ENCODE results near the gene TSPYL4.

Gene TSPYL4

DNA sequence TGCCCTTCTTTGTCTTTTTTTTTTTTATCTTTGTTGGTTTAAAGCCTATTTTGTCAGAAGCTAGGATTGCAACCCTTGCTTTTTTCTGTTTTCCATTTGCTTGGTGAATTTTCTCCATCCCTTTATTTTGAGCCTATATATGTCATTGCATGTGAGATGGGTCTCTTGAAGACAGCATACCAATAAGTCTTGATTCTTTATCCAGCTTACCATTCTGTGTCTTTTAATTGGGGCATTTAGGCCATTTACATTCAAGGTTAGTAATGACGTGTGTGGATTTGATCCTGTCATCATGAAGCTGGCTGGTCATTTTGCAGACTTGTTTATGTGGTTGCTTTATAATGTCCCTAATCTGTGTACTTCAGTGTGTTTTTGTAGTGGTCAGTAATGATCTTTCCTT, 9.5 kb upstream of the TSPYL4 start:
- in situ Hi-C loops (cut with MboI; ENCODE audit: low sequenced_read_pairs, unreplicated experiment), result loop anchor here (10.0 kb wide), 1 partner anchor 281 kb away; the partner anchor contains the start of gene TRAPPC3L
- TF ChIP-seq, protein P1, sequence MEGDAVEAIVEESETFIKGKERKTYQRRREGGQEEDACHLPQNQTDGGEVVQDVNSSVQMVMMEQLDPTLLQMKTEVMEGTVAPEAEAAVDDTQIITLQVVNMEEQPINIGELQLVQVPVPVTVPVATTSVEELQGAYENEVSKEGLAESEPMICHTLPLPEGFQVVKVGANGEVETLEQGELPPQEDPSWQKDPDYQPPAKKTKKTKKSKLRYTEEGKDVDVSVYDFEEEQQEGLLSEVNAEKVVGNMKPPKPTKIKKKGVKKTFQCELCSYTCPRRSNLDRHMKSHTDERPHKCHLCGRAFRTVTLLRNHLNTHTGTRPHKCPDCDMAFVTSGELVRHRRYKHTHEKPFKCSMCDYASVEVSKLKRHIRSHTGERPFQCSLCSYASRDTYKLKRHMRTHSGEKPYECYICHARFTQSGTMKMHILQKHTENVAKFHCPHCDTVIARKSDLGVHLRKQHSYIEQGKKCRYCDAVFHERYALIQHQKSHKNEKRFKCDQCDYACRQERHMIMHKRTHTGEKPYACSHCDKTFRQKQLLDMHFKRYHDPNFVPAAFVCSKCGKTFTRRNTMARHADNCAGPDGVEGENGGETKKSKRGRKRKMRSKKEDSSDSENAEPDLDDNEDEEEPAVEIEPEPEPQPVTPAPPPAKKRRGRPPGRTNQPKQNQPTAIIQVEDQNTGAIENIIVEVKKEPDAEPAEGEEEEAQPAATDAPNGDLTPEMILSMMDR (IDR thresholded peaks at IDR 0.05; ENCODE audit: borderline replicate concordance, control extremely low read depth, extremely low read depth, insufficient read depth, missing control alignments), result no peak
- no peak for DNase-seq (ENCODE audit: low spot score)

GRCh38 chr6:116258520-116258919, 4.6 kb upstream of the TSPYL4 start:
- no peak for DNase-seq (ENCODE audit: low spot score)
- in situ Hi-C loops (cut with MboI; ENCODE audit: low sequenced_read_pairs, unreplicated experiment), result no loop called here
- TF ChIP-seq, protein P1 (IDR thresholded peaks at IDR 0.05; ENCODE audit: borderline replicate concordance, control extremely low read depth, extremely low read depth, insufficient read depth, missing control alignments), result no peak

DNA sequence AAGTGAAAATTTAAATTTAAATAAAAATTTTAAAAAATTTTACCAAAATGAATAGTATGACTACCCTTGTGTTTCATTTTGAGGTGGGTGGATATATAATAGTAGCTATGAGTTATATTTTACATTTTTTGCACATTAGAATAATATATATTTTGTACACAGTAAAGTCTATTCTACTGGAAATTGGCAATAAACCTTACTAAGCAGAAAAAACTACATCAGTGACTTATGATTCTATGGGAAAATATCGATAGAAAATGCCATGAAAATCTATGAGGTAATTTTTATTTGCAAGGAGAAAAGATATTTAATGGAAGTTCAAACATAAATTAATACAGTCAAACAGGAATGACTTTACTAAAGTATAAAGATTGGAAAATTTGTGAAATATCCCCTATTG, 2.8 kb upstream of the TSPYL4 start:
- in situ Hi-C loops (cut with MboI; ENCODE audit: low sequenced_read_pairs, unreplicated experiment), result no loop called here
- TF ChIP-seq, protein P1 (IDR thresholded peaks at IDR 0.05; ENCODE audit: borderline replicate concordance, control extremely low read depth, extremely low read depth, insufficient read depth, missing control alignments), result no peak
- no peak for DNase-seq (ENCODE audit: low spot score)

- DNase-seq (ENCODE audit: low spot score), result no peak
- in situ Hi-C loops (cut with MboI; ENCODE audit: low sequenced_read_pairs, unreplicated experiment), result no loop called here
- TF ChIP-seq, protein P1 (IDR thresholded peaks at IDR 0.05; ENCODE audit: borderline replicate concordance, control extremely low read depth, extremely low read depth, insufficient read depth, missing control alignments), result no peak
Observed at GRCh38 chr6:116255246-116255800, 1.4 kb upstream of the TSPYL4 start.

- TF ChIP-seq, protein P1 (IDR thresholded peaks at IDR 0.05; ENCODE audit: borderline replicate concordance, control extremely low read depth, extremely low read depth, insufficient read depth, missing control alignments), result no peak
- in situ Hi-C loops (cut with MboI; ENCODE audit: low sequenced_read_pairs, unreplicated experiment), result no loop called here
- DNase-seq (ENCODE audit: low spot score), result no peak
Observed at GRCh38 chr6:116254297-116255056, 602 bp upstream of the TSPYL4 start.

GRCh38 chr6:116253188-116253504, 729 bp downstream of the TSPYL4 start:
- TF ChIP-seq, protein P1 (IDR thresholded peaks at IDR 0.05; ENCODE audit: borderline replicate concordance, control extremely low read depth, extremely low read depth, insufficient read depth, missing control alignments), result no peak

More at GRCh38 chr6:116253188-116253504, 729 bp downstream of the TSPYL4 start:
- in situ Hi-C loops (cut with MboI; ENCODE audit: low sequenced_read_pairs, unreplicated experiment), result no loop called here
- DNase-seq (ENCODE audit: low spot score), result no peak
